ENCODE measurements around the gene ZBTB46. TPM values are rescaled to one million over a fixed set of nuclear protein-coding genes. Genes with fewer than 3 reads are reported as not detected.

Gene ZBTB46
- total RNA-seq, 1 donor from 2014 or later = 0.58 TPM

GRCh38 chr20:63737695-63737944 lies 93.4 kb downstream of the ZBTB46 start:
- H3K4me3 ChIP-seq (ENCODE audit: low read depth, low read length) = no peak overlapping the region
- no peak for DNase-seq (ENCODE audit: low read depth)
- no peak for TF ChIP-seq CTCF (conservative IDR thresholded peaks at IDR 0.05; ENCODE audit: low read depth, low read length)

- no peak for DNase-seq (ENCODE audit: low read depth)
- H3K4me3 ChIP-seq (ENCODE audit: low read depth, low read length) = no peak overlapping the region
- no peak for TF ChIP-seq CTCF (conservative IDR thresholded peaks at IDR 0.05; ENCODE audit: low read depth, low read length)
Measured at GRCh38 chr20:63736893-63737694, 94.0 kb downstream of the ZBTB46 start.

GRCh38 chr20:63735859-63736718 lies 95.0 kb downstream of the ZBTB46 start, which contains the start of gene LIME1:
TSS of gene LIME1 (plus strand) at chr20:63736664. CDS start at chr20:63737550, 886 bp downstream.
- H3K4me3 ChIP-seq (ENCODE audit: low read depth, low read length) = no peak within 1 kb of the TSS
- no peak for DNase-seq (ENCODE audit: low read depth)
- no peak for TF ChIP-seq CTCF (conservative IDR thresholded peaks at IDR 0.05; ENCODE audit: low read depth, low read length)

- TF ChIP-seq CTCF (conservative IDR thresholded peaks at IDR 0.05; ENCODE audit: low read depth, low read length) = no peak
- DNase-seq (ENCODE audit: low read depth) = no peak
- H3K4me3 ChIP-seq (ENCODE audit: low read depth, low read length) = no peak overlapping the region
Measured at GRCh38 chr20:63734946-63735858, 95.9 kb downstream of the ZBTB46 start.

GRCh38 chr20:63734111-63734945 lies 96.7 kb downstream of the ZBTB46 start:
- DNase-seq (ENCODE audit: low read depth) = no peak
- TF ChIP-seq CTCF (conservative IDR thresholded peaks at IDR 0.05; ENCODE audit: low read depth, low read length) = no peak
- H3K4me3 ChIP-seq (ENCODE audit: low read depth, low read length) = no peak overlapping the region

GRCh38 chr20:63733579-63734081 lies 97.4 kb downstream of the ZBTB46 start:
- no peak for TF ChIP-seq CTCF (conservative IDR thresholded peaks at IDR 0.05; ENCODE audit: low read depth, low read length)
- H3K4me3 ChIP-seq (ENCODE audit: low read depth, low read length) = no peak overlapping the region
- no peak for DNase-seq (ENCODE audit: low read depth)

Measured in epithelial cell of proximal tubule (primary cell).